ENCODE measurements around the gene SEMA3G. TPM values are rescaled to one million over a fixed set of nuclear protein-coding genes. Genes with fewer than 3 reads are reported as not detected.
A peak's percentile ranks its signal among the peaks of the same experiment; 100 is the strongest.

Gene SEMA3G
- total RNA-seq, 2 donors from 2014 or later, result 0.20 to 0.33 TPM

- peak overlapping the region; percentile 33 to 55 for H3K27ac Mint-ChIP-seq
- no peak for ATAC-seq
- H3K36me3 Mint-ChIP-seq, result peaks cover 0 to 6% of the 10 kb centered on the region in 2 donors
- H3K9me3 Mint-ChIP-seq, result no peaks in the 10 kb centered on the region
- DNase-seq (ENCODE audit: low spot score in 2 of 2), result peak in 1 of 2 donors; percentile 36
These were observed 37.1 kb upstream of the SEMA3G start for GRCh38 chr3:52481819-52482521.

GRCh38 chr3:52480768-52481715 lies 36.1 kb upstream of the SEMA3G start:
- Mint-ChIP-seq H3K9me3 (no peaks in the 10 kb centered on the region), H3K36me3 (peaks cover 0 to 6% of the 10 kb centered on the region in 2 donors)
- ATAC-seq, result no peak

GRCh38 chr3:52479877-52480575 lies 35.1 kb upstream of the SEMA3G start:
- ATAC-seq (no peak), DNase-seq (ENCODE audit: low spot score in 2 of 2) (no peak)
- Mint-ChIP-seq H3K27ac (no peak overlapping the region), H3K9me3 (no peaks in the 10 kb centered on the region), H3K36me3 (peaks cover 0 to 6% of the 10 kb centered on the region in 2 donors)

More at GRCh38 chr3:52480768-52481715, 36.1 kb upstream of the SEMA3G start:
- DNase-seq (ENCODE audit: low spot score in 2 of 2), result no peak
- peak overlapping the region in 1 of 2 donors; percentile 70 for H3K27ac Mint-ChIP-seq

- DNase-seq (ENCODE audit: low spot score in 2 of 2) (no peak), ATAC-seq (no peak)
- Mint-ChIP-seq H3K27ac (peak overlapping the region in 1 of 2 donors; percentile 53), H3K9me3 (no peaks in the 10 kb centered on the region), H3K36me3 (peaks cover 0 to 6% of the 10 kb centered on the region in 2 donors)
These were observed 34.4 kb upstream of the SEMA3G start for GRCh38 chr3:52479037-52479876.

GRCh38 chr3:52477796-52478095 lies 32.8 kb upstream of the SEMA3G start:
- ATAC-seq, result no peak
- DNase-seq (ENCODE audit: low spot score in 2 of 2), result no peak
- Mint-ChIP-seq H3K27ac (no peak overlapping the region), H3K9me3 (no peaks in the 10 kb centered on the region), H3K36me3 (peaks cover 0 to 6% of the 10 kb centered on the region in 2 donors)

- ATAC-seq (no peak), DNase-seq (ENCODE audit: low spot score in 2 of 2) (no peak)
- no peaks in the 10 kb centered on the region for H3K9me3 Mint-ChIP-seq
- peaks cover 0 to 6% of the 10 kb centered on the region in 2 donors for H3K36me3 Mint-ChIP-seq
- H3K27ac Mint-ChIP-seq, result no peak overlapping the region
These were observed 32.3 kb upstream of the SEMA3G start for GRCh38 chr3:52477076-52477795.

GRCh38 chr3:52473026-52473425 lies 28.1 kb upstream of the SEMA3G start:
- Mint-ChIP-seq H3K27ac (no peak overlapping the region), H3K36me3 (no peaks in the 10 kb centered on the region), H3K9me3 (no peaks in the 10 kb centered on the region)
- DNase-seq (ENCODE audit: low spot score in 2 of 2) (no peak), ATAC-seq (no peak)

GRCh38 chr3:52472239-52473000 lies 27.5 kb upstream of the SEMA3G start:
- H3K36me3 Mint-ChIP-seq, result no peaks in the 10 kb centered on the region
- no peaks in the 10 kb centered on the region for H3K9me3 Mint-ChIP-seq
- H3K27ac Mint-ChIP-seq, result peak overlapping the region; percentile 12 to 50
- ATAC-seq (no peak), DNase-seq (ENCODE audit: low spot score in 2 of 2) (no peak)

- peak in 1 of 2 donors; percentile 42 for DNase-seq (ENCODE audit: low spot score in 2 of 2)
- H3K27ac Mint-ChIP-seq, result peak overlapping the region; percentile 12 to 50
- ATAC-seq, result peak; percentile 34 to 59
- H3K36me3 Mint-ChIP-seq, result no peaks in the 10 kb centered on the region
- no peaks in the 10 kb centered on the region for H3K9me3 Mint-ChIP-seq
These were observed 26.7 kb upstream of the SEMA3G start for GRCh38 chr3:52471371-52472238.

GRCh38 chr3:52470920-52471319 lies 26.0 kb upstream of the SEMA3G start:
- DNase-seq (ENCODE audit: low spot score in 2 of 2), result no peak
- H3K36me3 Mint-ChIP-seq, result no peaks in the 10 kb centered on the region
- no peak for ATAC-seq
- no peaks in the 10 kb centered on the region for H3K9me3 Mint-ChIP-seq
- peak overlapping the region in 1 of 2 donors; percentile 62 for H3K27ac Mint-ChIP-seq

- Mint-ChIP-seq H3K36me3 (no peaks in the 10 kb centered on the region), H3K9me3 (no peaks in the 10 kb centered on the region), H3K27ac (peak overlapping the region; percentile 30 to 65)
- ATAC-seq (no peak), DNase-seq (ENCODE audit: low spot score in 2 of 2) (no peak)
These were observed 24.1 kb upstream of the SEMA3G start for GRCh38 chr3:52469001-52469400.

- H3K36me3 Mint-ChIP-seq, result peaks cover 0 to under 1% of the 10 kb centered on the region in 2 donors
- ATAC-seq (no peak), DNase-seq (ENCODE audit: low spot score in 2 of 2) (no peak)
- H3K9me3 Mint-ChIP-seq, result no peaks in the 10 kb centered on the region
- H3K27ac Mint-ChIP-seq, result peak overlapping the region; percentile 30 to 65
These were observed 23.4 kb upstream of the SEMA3G start for GRCh38 chr3:52468336-52468735.

- H3K9me3 Mint-ChIP-seq, result no peaks in the 10 kb centered on the region
- no peak overlapping the region for H3K27ac Mint-ChIP-seq
- H3K36me3 Mint-ChIP-seq, result peaks cover 0 to 8% of the 10 kb centered on the region in 2 donors
- ATAC-seq, result no peak
- no peak for DNase-seq (ENCODE audit: low spot score in 2 of 2)
These were observed 18.5 kb upstream of the SEMA3G start for GRCh38 chr3:52463416-52463815.

GRCh38 chr3:52461874-52462273 lies 17.0 kb upstream of the SEMA3G start:
- Mint-ChIP-seq H3K27ac (no peak overlapping the region), H3K36me3 (peaks cover 5 to 19% of the 10 kb centered on the region in 2 donors), H3K9me3 (no peaks in the 10 kb centered on the region)
- ATAC-seq (no peak), DNase-seq (ENCODE audit: low spot score in 2 of 2) (no peak)

Data from activated naive CD4-positive, alpha-beta T cell treated with anti-CD3 and anti-CD28 coated beads, Interleukin-2, amount 50 U/mL, for 72 hours (primary cell).